Subcutaneous adipose tissue (tissue), 4 donors: ENCODE measurements around the gene RDH12. TPM values are rescaled to one million over a fixed set of nuclear protein-coding genes. Genes with fewer than 3 reads are reported as not detected.

Experiments used
- CTCF ChIP-seq: fragments of 450-650 bp; IDR thresholded peaks from one replicate; pipeline ENCODE4 v1.5.1; 2016; ENCODE audit warnings: low read depth, mild to moderate bottlenecking, control low read depth, antibody characterized with exemption, moderate library complexity
- total RNA-seq, 4 donors: library from RNA; depleted of rRNA; stranded (reverse); fragments of >200 nt; gene quantifications; one replicate each; pipeline ENCODE4 v1.1.0, GENCODE V29; 2016

Gene RDH12
- total RNA-seq, 4 donors from 2014 or later = 1.5 TPM; not detected in 3

GRCh38 chr14:67735336-67736147, 33.9 kb downstream of the RDH12 start:
- no peak for TF ChIP-seq CTCF

GRCh38 chr14:67736771-67737170, 35.1 kb downstream of the RDH12 start:
- TF ChIP-seq CTCF = no peak

- TF ChIP-seq CTCF = no peak
Observed at GRCh38 chr14:67738740-67739504, 37.2 kb downstream of the RDH12 start.

- no peak for TF ChIP-seq CTCF
Observed at GRCh38 chr14:67744046-67744445, 42.4 kb downstream of the RDH12 start.

- no peak for TF ChIP-seq CTCF
Observed at GRCh38 chr14:67746927-67747326, 45.2 kb downstream of the RDH12 start.

- no peak for TF ChIP-seq CTCF
Observed at GRCh38 chr14:67748312-67748711, 46.6 kb downstream of the RDH12 start.

GRCh38 chr14:67749341-67750084, 47.8 kb downstream of the RDH12 start:
- no peak for TF ChIP-seq CTCF
